COLO668 (cell line): Measurements from ENCODE around the gene PTCH2.
"Not testable (repeated sequence)": the region's sequence is repeated elsewhere in the genome, so short reads cannot be mapped to it uniquely, and the experiment has no call there.

Experiments used
- DNase-seq: peaks from one replicate; lab custom pipeline; 2025; ENCODE audit not compliant: unreplicated experiment; lab: John Stamatoyannopoulos, UW

The PTCH2 gene

GRCh38 chr1:44803062-44803311 lies 40.1 kb downstream of the PTCH2 start:
- DNase-seq, result no peak

- no peak for DNase-seq
Observed at GRCh38 chr1:44802306-44803061, 40.6 kb downstream of the PTCH2 start.

- DNase-seq, result no peak
Observed at GRCh38 chr1:44801491-44802305, 41.4 kb downstream of the PTCH2 start.

GRCh38 chr1:44799770-44800584 lies 43.1 kb downstream of the PTCH2 start, which contains the start of gene PLK3:
PLK3 (plus strand) TSS chr1:44800377; CDS start chr1:44800464, 87 bp downstream.
- DNase-seq, result peak; percentile 100

GRCh38 chr1:44798481-44799365 lies 44.3 kb downstream of the PTCH2 start:
- DNase-seq, result no peak

GRCh38 chr1:44797886-44798285 lies 45.2 kb downstream of the PTCH2 start:
- DNase-seq, result not testable (repeated sequence)

- no peak for DNase-seq
Observed at GRCh38 chr1:44792736-44793502, 50.1 kb downstream of the PTCH2 start.

- DNase-seq, result no peak
Observed at GRCh38 chr1:44790968-44791801, 51.9 kb downstream of the PTCH2 start.

GRCh38 chr1:44788120-44788860 lies 54.8 kb downstream of the PTCH2 start, which contains the start of gene BEST4:
BEST4 (minus strand) TSS chr1:44788170; CDS start chr1:44787705, 465 bp downstream.
- DNase-seq, result no peak

GRCh38 chr1:44787506-44787905 lies 55.5 kb downstream of the PTCH2 start:
- DNase-seq, result no peak

- no peak for DNase-seq
Observed at GRCh38 chr1:44786841-44787426, 56.1 kb downstream of the PTCH2 start.

GRCh38 chr1:44786138-44786840 lies 56.8 kb downstream of the PTCH2 start:
- peak; percentile 87 for DNase-seq

- no peak for DNase-seq
Observed at GRCh38 chr1:44785501-44786137, 57.4 kb downstream of the PTCH2 start.

GRCh38 chr1:44785029-44785380 lies 58.0 kb downstream of the PTCH2 start:
- no peak for DNase-seq

GRCh38 chr1:44784094-44785028 lies 58.7 kb downstream of the PTCH2 start:
- peak; percentile 73 for DNase-seq

GRCh38 chr1:44783697-44784093 lies 59.4 kb downstream of the PTCH2 start:
- DNase-seq, result no peak
